Esophagus (tissue), 2 donors: ENCODE results near the gene ADAM12. TPM values are rescaled to one million over a fixed set of nuclear protein-coding genes. Genes with fewer than 3 reads are reported as not detected.

ENCODE experiments used
- H3K27ac ChIP-seq, 2 donors: one replicate each; pipeline ENCODE4 v1.5.1; 2013; ENCODE audit warnings: low read depth in 2 of 2, mild to moderate bottlenecking in 2 of 2, inconsistent platforms in 1 of 2, low read length in 1 of 2, moderate library complexity in 1 of 2
- H3K27me3 ChIP-seq, 2 donors: one replicate each; pipeline ENCODE4 v1.6.1; 2013; ENCODE audit warnings: low read length in 2 of 2, control low read depth in 1 of 2, mild to moderate bottlenecking in 1 of 2; ENCODE audit not compliant: insufficient read depth in 2 of 2, control insufficient read depth in 1 of 2
- H3K36me3 ChIP-seq, 2 donors: one replicate each; pipeline ENCODE4 v1.6.1; 2013; ENCODE audit warnings: low read length in 1 of 2; ENCODE audit not compliant: control insufficient read depth in 2 of 2, insufficient read depth in 2 of 2
- H3K4me1 ChIP-seq, 2 donors: one replicate each; pipeline ENCODE4 v1.6.1; 2013; ENCODE audit warnings: low read length in 1 of 2; ENCODE audit not compliant: control insufficient read depth in 2 of 2, insufficient read depth in 2 of 2
- H3K4me3 ChIP-seq, 2 donors: one replicate each; pipeline ENCODE4 v1.5.1; 2013; ENCODE audit warnings: low read length in 2 of 2, mild to moderate bottlenecking in 2 of 2, low read depth in 1 of 2, moderate library complexity in 1 of 2
- H3K9me3 ChIP-seq, 2 donors: one replicate each; pipeline ENCODE4 v1.6.1; 2013; ENCODE audit warnings: mild to moderate bottlenecking in 2 of 2, low read depth in 1 of 2, low read length in 1 of 2, moderate library complexity in 1 of 2; ENCODE audit not compliant: control insufficient read depth in 2 of 2, insufficient read depth in 1 of 2
- WGBS, 2 donors: extraction: QIAGEN DNeasy Blood & Tissue Kit; methylation state at CpG; one replicate each; pipeline ENCODE4 v1.1.7; 2013; 5-methylcytosine and 5-hydroxymethylcytosine counted together
- polyA plus RNA-seq, 2 donors: library from polyadenylated mRNA; stranded (reverse); fragments of 200-250 nt; gene quantifications; one replicate each; pipeline ENCODE4 v1.2.3, GENCODE V29; 2013
- donor health status: healthy with polysubstance abuse.
- donor health status: Bipolar disorder and iron deficiency.

Gene ADAM12
- polyA plus RNA-seq, 2 donors = under 0.01 to 0.06 TPM

DNA sequence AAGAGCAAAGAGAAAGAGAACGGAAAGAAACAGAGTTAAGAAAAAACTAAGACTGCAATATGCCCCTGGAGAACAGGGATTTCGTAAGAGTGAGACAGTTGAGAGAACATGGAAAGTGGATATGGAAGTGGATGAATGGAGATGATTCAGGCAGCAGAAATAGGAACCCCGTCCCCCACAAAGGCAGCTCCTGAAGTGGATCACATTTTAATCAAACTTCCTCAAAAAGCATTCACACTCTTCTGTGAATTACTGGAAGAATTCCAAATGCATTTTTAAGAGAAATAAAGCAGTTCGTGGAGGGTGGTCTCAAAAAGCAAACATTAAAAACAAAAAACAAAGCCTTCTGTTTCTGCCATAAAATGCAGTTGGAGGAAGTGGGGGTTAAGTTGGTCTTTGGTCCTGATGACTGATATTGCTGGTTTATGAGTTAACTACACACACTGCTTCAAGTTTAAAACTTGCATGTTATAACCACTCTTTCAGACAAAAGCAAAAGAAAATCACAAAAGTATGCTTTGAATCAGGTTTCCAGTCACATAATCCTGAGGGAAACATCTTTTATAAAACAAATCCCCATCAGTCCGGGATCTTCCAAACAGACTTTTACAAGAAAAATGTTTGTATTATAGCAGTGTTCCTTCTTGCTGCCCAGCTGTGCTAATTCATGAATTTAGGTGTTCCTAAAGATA lies 277.6 kb downstream of the ADAM12 start:
- Histone ChIP-seq H3K4me1 (no peaks in the 10 kb centered on the region), H3K36me3 (no peaks in the 10 kb centered on the region), H3K27me3 (no peaks in the 10 kb centered on the region), H3K27ac (no peak overlapping the region), H3K9me3 (peaks cover 2% of the 10 kb centered on the region in 2 donors), H3K4me3 (no peak overlapping the region)
- 29 to 31% methylated on average over 5 of the region's 5 CpGs for WGBS, 2 donors

DNA sequence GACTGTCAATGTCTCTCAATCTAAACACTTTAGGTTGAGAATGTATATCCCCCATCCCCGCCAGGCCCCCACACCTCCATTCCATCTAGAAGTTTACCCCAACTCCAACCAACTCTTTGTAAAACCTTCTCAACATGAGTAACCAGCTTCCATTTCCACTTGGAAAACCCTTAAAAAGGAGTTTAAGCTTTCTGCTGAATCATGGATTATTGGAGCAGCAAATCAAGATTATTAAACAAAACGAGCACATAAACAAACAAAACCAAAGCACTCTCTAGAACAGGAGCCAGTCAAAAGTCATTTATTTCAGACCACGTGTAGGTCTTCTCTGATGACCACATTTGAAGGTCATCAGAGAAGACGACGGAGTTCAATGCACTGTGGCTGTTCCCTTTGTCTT lies 278.4 kb downstream of the ADAM12 start:
- Histone ChIP-seq H3K27ac (no peak overlapping the region), H3K9me3 (peaks cover 2% of the 10 kb centered on the region in 2 donors), H3K4me3 (no peak overlapping the region), H3K4me1 (no peaks in the 10 kb centered on the region), H3K36me3 (no peaks in the 10 kb centered on the region), H3K27me3 (no peaks in the 10 kb centered on the region)
- WGBS, 2 donors = 45 to 51% methylated on average over 5 of the region's 5 CpGs

DNA sequence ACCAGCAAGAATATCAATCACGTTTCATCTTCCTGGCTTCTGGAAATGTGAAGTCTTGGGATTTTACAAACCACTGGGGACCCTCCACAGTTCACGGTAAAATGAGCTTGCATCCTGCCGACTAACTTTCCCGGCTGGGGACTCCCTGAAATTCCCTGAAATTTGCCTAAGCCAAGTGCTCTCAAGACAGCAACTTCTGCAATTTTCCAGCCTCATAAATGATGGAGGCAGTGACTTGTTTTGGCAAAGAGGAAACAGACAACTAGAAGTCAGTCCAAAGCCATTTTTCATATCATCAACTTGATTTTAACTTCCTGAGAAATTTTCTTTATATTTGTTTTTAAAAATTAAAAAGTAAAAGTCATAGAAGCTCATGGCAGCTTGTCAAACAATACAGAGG lies 279.6 kb downstream of the ADAM12 start:
- 78 to 81% methylated on average over 4 of the region's 4 CpGs for WGBS, 2 donors
- H3K27ac ChIP-seq = no peak overlapping the region
- no peak overlapping the region for H3K4me3 ChIP-seq
- no peaks in the 10 kb centered on the region for H3K4me1 ChIP-seq
- H3K9me3 ChIP-seq = peaks cover 2% of the 10 kb centered on the region in 2 donors
- H3K27me3 ChIP-seq = no peaks in the 10 kb centered on the region
- no peaks in the 10 kb centered on the region for H3K36me3 ChIP-seq

DNA sequence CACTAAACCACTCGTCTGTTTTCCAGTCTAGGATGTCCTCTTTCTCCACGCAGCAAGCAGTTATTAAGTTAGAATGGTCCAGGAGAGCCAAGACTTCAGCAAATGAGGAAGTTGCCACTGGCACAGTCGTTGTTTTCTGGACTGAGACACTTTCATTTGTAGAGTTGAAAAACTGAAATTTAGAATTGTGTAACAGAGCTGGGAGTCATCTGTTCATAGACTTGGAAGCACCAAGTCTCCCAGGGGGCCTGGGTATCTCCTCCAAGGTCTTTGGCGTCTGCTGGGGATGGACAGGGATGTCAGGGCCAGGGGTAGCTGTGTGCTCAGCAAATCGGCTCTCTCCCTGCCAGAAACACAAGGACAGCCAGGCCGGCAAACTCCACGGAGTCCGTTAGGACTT lies 283.5 kb downstream of the ADAM12 start:
- Histone ChIP-seq H3K4me1 (no peaks in the 10 kb centered on the region), H3K9me3 (no peaks in the 10 kb centered on the region), H3K36me3 (no peaks in the 10 kb centered on the region), H3K27ac (no peak overlapping the region), H3K4me3 (no peak overlapping the region), H3K27me3 (no peaks in the 10 kb centered on the region)
- WGBS, 2 donors = 71 to 74% methylated on average over 8 of the region's 8 CpGs

DNA sequence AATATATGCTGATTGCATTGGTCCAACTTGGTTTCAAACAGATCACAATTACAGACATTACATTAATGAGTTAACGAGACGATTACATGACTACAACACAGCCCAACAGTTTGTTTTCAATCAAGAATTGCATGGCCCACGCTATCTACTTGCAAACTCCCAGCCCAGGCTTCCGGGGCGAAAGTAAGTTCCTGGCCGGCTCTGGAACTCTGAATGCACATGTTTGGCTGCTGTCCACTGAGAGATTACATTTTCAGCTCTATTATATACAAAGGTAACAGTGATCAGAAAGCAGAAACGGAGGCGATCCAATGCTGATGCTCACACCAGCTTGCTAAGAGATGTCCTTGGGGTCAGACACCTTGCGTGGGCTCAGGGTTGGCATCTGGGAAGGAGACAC lies 285.6 kb downstream of the ADAM12 start:
- Histone ChIP-seq H3K9me3 (no peaks in the 10 kb centered on the region), H3K27me3 (no peaks in the 10 kb centered on the region), H3K4me3 (no peak overlapping the region), H3K36me3 (no peaks in the 10 kb centered on the region), H3K27ac (no peak overlapping the region), H3K4me1 (no peaks in the 10 kb centered on the region)
- 72 to 74% methylated on average over 9 of the region's 9 CpGs for WGBS, 2 donors

DNA sequence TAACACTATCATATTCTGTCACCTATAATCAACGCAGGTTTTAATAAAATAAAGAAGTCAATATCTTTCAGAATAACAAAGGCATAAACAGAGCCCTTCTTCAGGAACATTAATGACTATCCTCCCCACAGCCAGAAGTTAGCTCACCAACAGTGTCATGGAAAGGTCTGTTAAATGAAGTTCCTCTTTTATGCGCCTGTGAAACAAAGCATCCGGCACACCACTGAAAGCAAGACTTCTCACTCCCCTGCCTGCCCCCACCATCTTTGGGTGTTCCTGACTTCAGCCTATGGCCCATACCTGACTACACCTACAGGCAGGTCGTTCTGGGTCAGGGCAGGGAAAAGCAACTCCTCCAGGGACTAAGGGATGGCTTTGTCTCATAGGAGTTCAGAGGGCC lies 286.5 kb downstream of the ADAM12 start:
- Histone ChIP-seq H3K36me3 (no peaks in the 10 kb centered on the region), H3K4me3 (no peak overlapping the region), H3K4me1 (no peaks in the 10 kb centered on the region), H3K9me3 (no peaks in the 10 kb centered on the region), H3K27ac (no peak overlapping the region), H3K27me3 (no peaks in the 10 kb centered on the region)
- 57 to 66% methylated on average over 4 of the region's 4 CpGs for WGBS, 2 donors

- no peak overlapping the region for H3K4me3 ChIP-seq
- H3K9me3 ChIP-seq = no peaks in the 10 kb centered on the region
- WGBS, 2 donors = 82 to 85% methylated on average over 1 of the region's 1 CpG
- H3K4me1 ChIP-seq = no peaks in the 10 kb centered on the region
- H3K27ac ChIP-seq = no peak overlapping the region
- H3K27me3 ChIP-seq = no peaks in the 10 kb centered on the region
- no peaks in the 10 kb centered on the region for H3K36me3 ChIP-seq
Measured at GRCh38 chr10:126101325-126101724, 287.0 kb downstream of the ADAM12 start.

- no peak overlapping the region for H3K27ac ChIP-seq
- H3K4me1 ChIP-seq = no peaks in the 10 kb centered on the region
- no peaks in the 10 kb centered on the region for H3K36me3 ChIP-seq
- H3K4me3 ChIP-seq = no peak overlapping the region
- H3K9me3 ChIP-seq = no peaks in the 10 kb centered on the region
- WGBS, 2 donors = 69 to 77% methylated on average over 3 of the region's 3 CpGs
- no peaks in the 10 kb centered on the region for H3K27me3 ChIP-seq
Measured at GRCh38 chr10:126099366-126099765, 288.9 kb downstream of the ADAM12 start.

- Histone ChIP-seq H3K9me3 (no peaks in the 10 kb centered on the region), H3K27ac (no peak overlapping the region), H3K27me3 (no peaks in the 10 kb centered on the region), H3K4me3 (no peak overlapping the region), H3K36me3 (no peaks in the 10 kb centered on the region), H3K4me1 (no peaks in the 10 kb centered on the region)
- 86 to 92% methylated on average over 3 of the region's 3 CpGs for WGBS, 2 donors
Measured at GRCh38 chr10:126098226-126098581, 290.1 kb downstream of the ADAM12 start.

DNA sequence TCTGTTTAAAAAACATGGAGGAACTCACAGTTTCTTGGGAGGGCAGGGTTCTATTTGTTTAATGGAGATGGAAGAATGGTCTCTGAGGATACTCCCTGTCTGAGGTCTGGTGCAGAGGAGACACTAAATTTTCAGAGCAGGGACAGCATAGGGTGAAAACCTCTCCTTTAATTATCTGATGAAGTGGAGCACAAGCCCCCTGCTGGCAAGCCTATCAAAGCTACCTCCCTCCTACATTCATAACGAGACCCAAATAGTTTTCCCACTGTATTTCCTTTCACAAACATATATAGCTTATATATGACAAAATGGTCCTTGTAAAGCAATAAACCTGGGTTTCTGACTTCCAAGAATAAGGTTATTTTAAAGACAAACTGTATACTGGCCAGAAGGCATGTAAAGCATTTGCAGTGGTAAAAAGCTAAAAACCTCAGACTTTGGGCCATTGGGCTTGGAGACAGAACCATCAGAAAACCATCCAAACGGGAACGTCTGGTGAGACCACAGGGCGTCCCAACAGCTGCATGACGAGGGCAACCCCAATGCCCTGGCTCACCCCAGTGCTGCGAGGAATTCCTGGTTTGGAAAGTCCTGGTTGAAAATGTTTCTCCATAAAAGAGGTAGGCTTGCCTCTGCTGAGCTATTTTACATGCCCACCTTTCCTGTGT lies 290.6 kb downstream of the ADAM12 start:
- Histone ChIP-seq H3K4me3 (no peak overlapping the region), H3K27ac (no peak overlapping the region), H3K27me3 (no peaks in the 10 kb centered on the region), H3K36me3 (no peaks in the 10 kb centered on the region), H3K9me3 (no peaks in the 10 kb centered on the region), H3K4me1 (no peaks in the 10 kb centered on the region)
- 87 to 89% methylated on average over 6 of the region's 6 CpGs for WGBS, 2 donors
